Neuron (in vitro differentiated cells): Measurements from ENCODE around the gene AGPAT2.

Experiments used
- H2AFZ ChIP-seq: one replicate; pipeline ENCODE4 v1.6.1; 2013; ENCODE audit warnings: low read depth, mild to moderate bottlenecking, inconsistent platforms, low read length, moderate library complexity
- H3K27me3 ChIP-seq: one replicate; pipeline ENCODE4 v1.6.1; 2013; ENCODE audit warnings: low read length; ENCODE audit not compliant: insufficient read depth
- H3K36me3 ChIP-seq: one replicate; pipeline ENCODE4 v1.6.1; 2013; ENCODE audit warnings: low read length; ENCODE audit not compliant: insufficient read depth
- H3K4me1 ChIP-seq: one replicate; pipeline ENCODE4 v1.6.1; 2013; ENCODE audit warnings: low read length; ENCODE audit not compliant: insufficient read depth
- H3K4me3 ChIP-seq: 2 replicates; pipeline ENCODE4 v1.5.1; 2013; ENCODE audit warnings: mild to moderate bottlenecking, low read length, moderate library complexity
- H3K9me3 ChIP-seq: one replicate; pipeline ENCODE4 v1.6.1; 2013; ENCODE audit warnings: low read length

AGPAT2 gene

DNA sequence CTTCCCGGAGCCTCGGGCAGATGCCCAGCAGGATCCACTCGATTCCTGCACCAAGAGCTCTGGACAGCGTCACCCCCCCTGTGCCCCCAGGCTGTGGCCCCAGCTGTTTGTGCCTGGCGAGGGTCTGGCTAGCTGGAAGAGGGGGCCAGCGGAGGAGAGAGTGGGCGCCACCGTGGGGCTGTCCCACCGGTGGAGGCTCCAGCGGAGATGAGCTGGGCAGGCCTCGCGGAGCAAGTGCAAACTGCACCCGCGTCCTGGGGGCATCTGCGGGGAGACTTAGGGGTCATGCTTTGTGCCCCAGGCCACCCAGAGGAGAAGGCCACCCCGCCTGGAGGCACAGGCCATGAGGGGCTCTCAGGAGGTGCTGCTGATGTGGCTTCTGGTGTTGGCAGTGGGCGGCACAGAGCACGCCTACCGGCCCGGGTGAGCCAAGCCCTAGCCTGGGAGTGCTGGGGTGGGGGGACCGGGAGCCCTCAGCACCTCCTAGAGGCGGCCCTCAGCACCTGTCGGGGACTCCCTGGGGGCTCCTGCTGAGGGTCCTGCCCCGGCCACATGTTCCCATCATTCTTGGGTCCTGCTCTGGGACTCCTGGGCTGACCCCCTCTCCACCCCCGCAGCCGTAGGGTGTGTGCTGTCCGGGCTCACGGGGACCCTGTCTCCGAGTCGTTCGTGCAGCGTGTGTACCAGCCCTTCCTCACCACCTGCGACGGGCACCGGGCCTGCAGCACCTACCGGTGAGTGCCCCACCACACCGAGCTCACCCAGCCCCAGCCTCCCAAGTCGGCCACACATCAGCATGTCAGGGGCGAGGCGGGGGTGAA, 19.1 kb downstream of the AGPAT2 start:
- Histone ChIP-seq H3K27me3 (peaks cover 46% of the 10 kb centered on the region), H2AFZ (no peak overlapping the region), H3K36me3 (no peaks in the 10 kb centered on the region), H3K9me3 (no peaks in the 10 kb centered on the region), H3K4me1 (peaks cover 15% of the 10 kb centered on the region), H3K4me3 (no peak overlapping the region)

DNA sequence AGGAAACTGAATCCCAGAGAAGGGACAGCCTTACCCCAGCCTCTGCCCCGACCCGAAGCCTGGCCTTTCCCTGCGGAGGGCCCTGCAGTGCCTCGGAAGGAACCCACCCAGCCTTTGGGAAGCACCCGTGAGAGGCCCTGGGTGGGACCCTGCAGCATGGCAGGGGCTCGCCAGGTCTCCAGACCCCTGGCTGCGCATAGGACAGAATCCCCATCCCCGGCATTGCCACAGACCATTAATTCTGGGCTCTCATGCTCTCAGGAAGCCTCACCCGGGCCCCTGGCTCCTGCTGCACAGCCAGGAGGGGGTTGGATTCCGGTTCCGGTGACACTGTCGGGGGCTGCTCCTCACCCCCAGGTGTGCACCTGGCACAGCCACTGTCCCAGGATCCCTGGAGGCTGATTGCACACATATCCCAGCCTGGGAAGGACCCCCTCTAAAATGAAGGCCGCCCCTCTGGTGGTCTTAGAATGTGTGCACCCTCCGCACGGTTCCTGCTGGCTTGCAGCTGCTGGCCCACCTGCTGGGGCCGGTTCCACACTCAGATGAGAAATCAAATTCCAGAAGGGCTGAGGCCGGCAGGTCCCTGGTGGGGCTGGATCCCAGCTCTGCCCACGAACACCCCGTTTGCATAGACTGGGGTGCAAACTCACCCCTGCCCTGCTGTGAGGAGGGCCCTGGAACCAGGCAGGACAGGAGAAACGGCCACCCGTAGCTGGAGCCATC, 19.9 kb downstream of the AGPAT2 start:
- no peak overlapping the region for H2AFZ ChIP-seq
- H3K36me3 ChIP-seq, result no peaks in the 10 kb centered on the region
- peaks cover 53% of the 10 kb centered on the region for H3K27me3 ChIP-seq
- H3K4me1 ChIP-seq, result peaks cover 12% of the 10 kb centered on the region
- H3K4me3 ChIP-seq, result no peak overlapping the region
- no peaks in the 10 kb centered on the region for H3K9me3 ChIP-seq

DNA sequence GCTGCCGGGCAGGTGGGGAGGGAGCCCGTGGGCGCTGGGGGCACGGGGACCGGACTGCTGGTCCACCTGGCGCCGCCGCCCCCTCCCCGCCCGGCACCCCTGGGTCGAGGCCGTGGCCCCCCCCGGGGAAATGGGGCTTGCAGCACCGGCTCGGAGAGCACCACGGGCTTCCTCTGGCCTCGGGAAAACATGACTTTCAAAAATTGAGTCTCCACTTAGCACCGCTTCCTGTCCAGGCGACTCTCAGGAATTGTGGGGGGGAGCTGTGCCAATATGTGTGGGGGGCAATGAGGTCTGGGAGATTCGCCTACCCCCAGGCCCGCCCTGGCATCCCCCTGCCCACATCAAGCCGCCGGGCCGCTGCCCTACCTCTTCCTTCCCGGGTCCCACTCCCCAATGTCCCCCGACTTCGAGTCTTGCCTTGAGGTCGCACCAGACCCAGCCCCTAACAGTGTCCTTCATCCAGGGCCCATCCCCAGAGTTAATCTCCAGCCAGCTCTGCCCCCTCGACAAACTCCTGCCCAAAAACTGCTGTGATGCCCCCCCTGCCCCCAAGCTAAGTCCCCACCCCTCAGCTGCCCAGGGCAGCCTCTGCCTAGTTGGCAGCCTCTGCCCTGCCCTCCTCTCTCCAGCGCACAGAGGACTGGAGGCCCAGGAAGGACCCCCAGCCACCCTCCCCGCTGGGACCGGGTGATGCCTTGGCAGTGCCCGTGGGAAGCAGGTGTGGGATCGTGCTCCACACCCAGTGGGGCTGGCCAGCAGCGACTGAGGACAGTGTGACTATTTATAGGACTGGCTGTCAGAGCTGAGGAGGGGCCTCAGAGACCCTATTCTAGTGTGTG, 20.7 kb downstream of the AGPAT2 start:
- H2AFZ ChIP-seq, result no peak overlapping the region
- H3K27me3 ChIP-seq, result peaks cover 59% of the 10 kb centered on the region
- no peaks in the 10 kb centered on the region for H3K9me3 ChIP-seq
- no peaks in the 10 kb centered on the region for H3K36me3 ChIP-seq
- H3K4me3 ChIP-seq, result no peak overlapping the region
- peaks cover 12% of the 10 kb centered on the region for H3K4me1 ChIP-seq

DNA sequence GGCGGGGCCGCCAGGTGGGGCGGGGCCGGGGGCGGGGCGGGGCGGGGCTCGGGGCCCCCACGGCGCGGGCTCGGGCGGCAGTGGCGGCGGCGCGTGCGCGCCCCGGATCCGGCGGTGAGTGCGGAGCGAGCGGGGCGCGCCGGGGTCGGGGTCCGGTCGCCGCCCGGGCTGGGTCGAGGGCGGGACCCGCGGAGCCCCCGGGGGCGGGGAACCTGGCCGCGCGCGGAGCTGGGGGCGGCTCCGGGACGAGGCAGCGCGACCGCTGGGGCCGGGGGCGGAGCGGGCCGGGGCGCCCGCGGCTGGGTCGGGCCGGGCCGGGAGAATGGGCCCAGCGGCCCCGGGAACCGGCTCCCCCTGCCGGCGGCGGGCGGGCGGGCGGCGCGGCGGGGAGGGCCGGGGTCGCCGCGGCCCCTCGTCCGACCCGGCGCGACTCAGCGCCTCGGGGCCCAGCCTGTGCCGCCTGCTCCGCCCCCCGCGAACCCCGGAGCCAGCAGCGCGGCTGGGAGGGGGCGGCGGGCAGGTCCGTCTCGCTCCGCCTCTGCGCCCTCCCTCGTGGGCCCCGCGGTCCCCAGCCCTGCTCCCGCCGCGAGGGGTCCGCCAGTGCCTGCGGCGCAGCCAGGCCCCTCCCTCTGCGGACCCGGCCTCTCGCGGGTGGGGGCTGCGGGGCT, 21.4 kb downstream of the AGPAT2 start:
- no peak overlapping the region for H3K4me3 ChIP-seq
- no peak overlapping the region for H2AFZ ChIP-seq
- no peaks in the 10 kb centered on the region for H3K36me3 ChIP-seq
- peaks cover 66% of the 10 kb centered on the region for H3K27me3 ChIP-seq
- peaks cover 12% of the 10 kb centered on the region for H3K4me1 ChIP-seq
- no peaks in the 10 kb centered on the region for H3K9me3 ChIP-seq

DNA sequence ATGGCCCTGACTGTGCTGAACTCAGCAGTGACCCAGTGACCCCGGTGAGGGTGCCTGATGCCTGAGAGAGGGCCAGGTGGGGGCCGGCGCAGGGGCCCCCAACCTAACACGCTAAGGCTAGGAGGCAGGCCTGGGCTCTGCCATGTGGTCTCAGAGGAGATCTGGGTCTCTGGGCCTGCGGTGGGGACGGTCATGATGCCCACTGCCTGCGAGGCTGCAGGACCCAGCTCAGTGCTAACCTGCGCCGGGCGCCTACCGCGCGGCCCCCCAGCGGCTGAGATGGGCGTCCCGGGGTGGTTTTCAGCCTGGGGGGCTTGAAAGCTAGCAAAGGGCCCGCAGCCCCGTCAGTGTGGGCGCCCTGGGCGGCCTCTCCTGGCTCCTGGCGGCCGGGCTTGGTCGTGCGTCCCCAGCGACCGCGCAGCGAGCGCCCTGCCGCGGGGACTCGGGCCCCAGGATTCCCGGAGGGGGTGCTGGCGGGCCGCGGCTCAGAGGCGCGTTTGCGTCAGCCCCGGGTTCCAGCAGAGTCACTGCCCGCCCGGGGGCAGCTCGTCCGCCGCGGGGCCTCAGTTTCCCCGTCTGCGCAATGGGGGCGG, 22.1 kb downstream of the AGPAT2 start:
- Histone ChIP-seq H3K4me3 (no peak overlapping the region), H3K4me1 (peaks cover 12% of the 10 kb centered on the region), H3K36me3 (no peaks in the 10 kb centered on the region), H3K9me3 (no peaks in the 10 kb centered on the region), H2AFZ (no peak overlapping the region), H3K27me3 (peaks cover 72% of the 10 kb centered on the region)

DNA sequence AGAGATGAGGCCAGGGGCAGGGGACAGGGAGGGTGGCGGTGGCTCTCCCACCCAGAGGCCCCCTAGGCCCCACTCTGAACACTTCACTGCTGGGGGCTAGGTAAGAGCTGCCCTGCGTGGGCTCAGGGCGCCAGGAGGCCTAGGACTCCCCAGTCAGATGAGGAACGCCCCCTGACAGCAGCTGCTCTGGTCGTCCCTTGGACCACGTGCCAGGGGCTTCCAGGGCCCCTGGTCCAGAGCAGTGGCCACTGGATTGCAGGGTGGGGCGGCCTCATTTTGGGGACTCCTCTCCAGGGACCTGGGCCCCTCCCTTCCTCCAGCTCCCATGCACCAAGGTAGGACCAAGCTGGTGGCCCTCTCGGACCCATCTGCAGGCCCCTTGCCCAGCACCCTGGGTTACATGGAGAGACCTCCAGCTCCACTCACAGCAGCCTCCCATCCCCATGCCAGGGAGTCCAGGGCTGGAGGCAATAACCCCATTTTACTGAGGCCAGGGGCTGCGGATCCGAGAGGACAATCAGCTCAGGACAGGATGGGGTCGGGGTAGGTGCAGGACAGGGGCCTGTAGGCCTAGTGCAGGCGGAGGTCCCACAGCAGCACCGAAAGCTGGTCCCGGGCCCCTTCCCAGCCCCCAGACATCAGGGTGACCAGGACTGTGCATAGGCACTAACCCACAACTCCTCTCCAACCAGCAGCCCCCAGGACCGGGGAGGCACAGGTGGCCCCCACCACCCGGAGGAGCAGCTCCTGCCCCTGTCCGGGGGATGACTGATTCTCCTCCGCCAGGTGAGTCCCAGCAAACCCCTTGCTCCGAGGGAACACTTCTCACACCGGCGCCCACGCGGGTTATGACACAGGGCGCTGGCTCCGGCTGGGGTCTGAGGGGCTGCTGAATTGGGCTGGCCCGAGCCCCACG, 23.0 kb downstream of the AGPAT2 start:
- no peak overlapping the region for H3K4me3 ChIP-seq
- H3K36me3 ChIP-seq, result no peaks in the 10 kb centered on the region
- H3K4me1 ChIP-seq, result peaks cover 12% of the 10 kb centered on the region
- no peaks in the 10 kb centered on the region for H3K9me3 ChIP-seq
- peaks cover 77% of the 10 kb centered on the region for H3K27me3 ChIP-seq
- no peak overlapping the region for H2AFZ ChIP-seq

DNA sequence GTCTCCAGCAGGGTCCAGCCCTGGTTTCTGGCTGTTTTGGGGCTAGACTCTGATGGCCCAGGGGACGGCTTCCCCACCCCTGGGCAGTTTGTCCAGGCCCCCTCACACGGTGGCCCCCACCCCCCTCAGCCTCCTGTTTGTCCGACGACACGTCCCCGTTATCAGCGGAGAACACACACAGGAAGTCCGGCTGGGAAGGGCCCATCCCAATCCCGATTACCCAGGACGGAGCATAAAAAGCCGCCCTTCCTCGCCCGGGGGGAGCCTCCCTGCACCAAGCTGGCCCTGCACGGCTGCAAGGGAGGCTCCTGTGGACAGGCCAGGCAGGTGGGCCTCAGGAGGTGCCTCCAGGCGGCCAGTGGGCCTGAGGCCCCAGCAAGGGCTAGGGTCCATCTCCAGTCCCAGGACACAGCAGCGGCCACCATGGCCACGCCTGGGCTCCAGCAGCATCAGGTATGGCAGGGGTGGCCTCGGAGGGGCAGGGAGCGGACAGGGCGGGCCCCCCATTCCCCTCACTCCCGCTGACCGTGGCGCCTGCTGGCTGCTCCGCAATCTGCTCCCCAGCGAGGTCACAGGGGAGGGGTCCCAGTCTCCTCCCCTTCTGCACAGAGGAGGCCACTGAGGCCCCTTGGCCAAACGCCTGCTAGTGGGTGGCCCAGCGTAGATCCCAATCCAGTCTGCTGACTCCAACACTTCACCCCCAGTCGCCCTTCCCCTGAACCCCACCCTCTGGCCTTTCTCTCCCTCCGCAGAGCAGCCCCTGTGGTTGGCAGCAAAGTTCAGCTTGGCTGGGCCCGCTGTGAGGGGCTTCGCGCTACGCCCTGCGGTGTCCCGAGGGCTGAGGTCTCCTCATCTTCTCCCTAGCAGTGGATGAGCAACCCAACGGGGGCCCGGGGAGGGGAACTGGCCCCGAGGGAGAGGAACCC, 24.3 kb downstream of the AGPAT2 start, which contains the start of gene EGFL7:
TSS of gene EGFL7 (plus strand) at position 261 of the 926 bp plus-strand sequence. CDS start 5,367 bp downstream, outside the sequence.
- Histone ChIP-seq H3K27me3 (peaks cover 77% of the 10 kb centered on the region), H3K36me3 (no peaks in the 10 kb centered on the region)

DNA sequence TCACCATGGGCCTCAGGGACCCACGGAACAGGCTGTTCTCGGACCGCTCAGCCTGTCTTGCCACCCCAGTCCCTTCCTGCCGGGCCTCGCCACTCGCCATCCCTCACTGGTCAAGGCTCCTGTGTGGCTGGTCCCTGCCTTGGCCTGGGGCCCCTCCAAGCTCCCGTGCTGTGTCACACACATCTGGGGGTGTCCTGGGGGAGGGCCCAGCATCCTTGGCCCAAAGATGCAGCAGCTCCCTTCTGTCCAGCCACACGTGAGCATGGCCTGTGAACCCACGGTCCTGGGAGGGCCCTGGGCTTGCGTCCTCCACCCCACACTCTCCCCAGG, 25.0 kb downstream of the AGPAT2 start:
- Histone ChIP-seq H3K4me1 (peaks cover 9% of the 10 kb centered on the region), H3K36me3 (no peaks in the 10 kb centered on the region), H2AFZ (no peak overlapping the region), H3K4me3 (no peak overlapping the region), H3K27me3 (peaks cover 71% of the 10 kb centered on the region), H3K9me3 (no peaks in the 10 kb centered on the region)

More for the DNA sequence above, 24.3 kb downstream of the AGPAT2 start, which contains the start of gene EGFL7:
- H2AFZ ChIP-seq, result no peak within 1 kb of the TSS
- peaks cover 12% of the 10 kb centered on the region for H3K4me1 ChIP-seq
- H3K9me3 ChIP-seq, result no peaks in the 10 kb centered on the region
- H3K4me3 ChIP-seq, result no peak within 1 kb of the TSS

DNA sequence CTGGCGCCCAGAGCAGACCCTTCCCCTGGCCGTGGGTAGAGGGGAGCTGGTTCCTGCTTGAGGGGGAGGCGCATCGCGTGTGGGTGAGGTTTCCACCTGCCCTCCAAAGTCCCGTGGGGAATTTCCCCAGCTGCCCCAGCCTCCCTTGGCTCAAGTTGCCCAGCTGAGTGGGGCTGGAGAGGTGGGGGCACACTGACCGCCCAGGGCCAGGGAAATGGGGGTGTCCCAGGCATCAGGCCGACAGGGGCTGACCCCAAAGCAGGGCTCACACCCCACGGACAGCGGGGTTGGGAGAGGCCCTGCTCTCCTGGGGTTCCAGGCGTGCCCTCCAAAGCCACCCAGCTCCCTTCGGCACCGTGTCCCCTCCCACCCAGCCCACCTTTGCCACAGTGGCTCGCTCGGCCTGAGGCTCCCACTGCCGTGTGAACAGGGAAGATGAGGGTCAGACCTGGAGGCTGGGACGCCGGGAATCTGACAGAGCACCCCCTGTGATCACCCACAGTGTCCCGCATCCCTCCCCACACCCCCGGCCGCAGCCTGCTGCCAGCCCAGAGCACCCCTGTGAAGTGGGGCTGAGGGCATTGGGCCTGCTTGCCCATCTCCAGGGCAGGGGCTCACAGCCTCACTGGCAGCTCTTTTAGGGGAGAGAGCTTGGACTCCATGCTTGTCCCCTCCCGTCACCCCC, 25.5 kb downstream of the AGPAT2 start:
- no peaks in the 10 kb centered on the region for H3K36me3 ChIP-seq
- peaks cover 66% of the 10 kb centered on the region for H3K27me3 ChIP-seq
- H2AFZ ChIP-seq, result no peak overlapping the region
- no peaks in the 10 kb centered on the region for H3K9me3 ChIP-seq
- H3K4me3 ChIP-seq, result no peak overlapping the region
- H3K4me1 ChIP-seq, result peaks cover 7% of the 10 kb centered on the region

DNA sequence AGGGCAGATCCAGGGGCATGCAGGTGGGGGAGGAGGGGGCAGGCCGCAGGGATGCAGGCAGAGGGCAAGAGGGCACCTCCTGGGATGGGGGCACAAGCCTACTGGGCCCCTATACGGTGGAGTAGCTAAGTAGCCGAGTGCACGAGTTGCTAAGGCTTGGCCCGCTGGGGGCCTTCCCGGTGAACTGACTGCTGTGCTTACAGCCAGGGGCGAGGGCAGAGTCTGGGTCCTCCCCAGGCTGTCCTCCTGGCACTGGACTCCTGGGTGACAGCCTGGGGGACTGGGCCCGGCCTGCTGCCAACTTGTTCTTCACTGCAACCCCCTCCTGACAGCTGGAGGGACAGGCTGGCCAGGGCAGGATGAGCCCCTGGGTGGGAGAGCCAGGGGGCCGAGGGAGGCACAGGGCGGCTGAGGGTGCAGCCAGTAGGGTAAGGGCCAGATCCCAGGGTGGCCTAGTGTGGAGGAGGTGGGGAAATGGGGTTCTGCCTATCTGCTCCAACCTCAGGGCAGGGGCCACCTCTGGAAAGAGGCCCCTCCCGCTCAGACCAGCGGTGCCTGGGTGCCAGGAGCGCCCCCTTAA, 26.2 kb downstream of the AGPAT2 start:
- peaks cover 3% of the 10 kb centered on the region for H3K4me1 ChIP-seq
- H3K9me3 ChIP-seq, result no peaks in the 10 kb centered on the region
- H3K36me3 ChIP-seq, result no peaks in the 10 kb centered on the region
- peaks cover 60% of the 10 kb centered on the region for H3K27me3 ChIP-seq
- no peak overlapping the region for H3K4me3 ChIP-seq
- no peak overlapping the region for H2AFZ ChIP-seq
